HG03103 (cell line): Measurements from ENCODE around the gene NR5A1.

Experiments
- ATAC-seq: cut with Tn5 transposase; IDR thresholded peaks from one replicate; pipeline ENCODE4 v1.9.1; 2021; ENCODE audit warnings: low read depth; ENCODE audit not compliant: unreplicated experiment

NR5A1 gene

GRCh38 chr9:124485201-124485600 is 22.0 kb downstream of the NR5A1 start:
- ATAC-seq = no peak

GRCh38 chr9:124483481-124483880 is 23.7 kb downstream of the NR5A1 start:
- ATAC-seq = no peak

GRCh38 chr9:124482431-124483031 is 24.7 kb downstream of the NR5A1 start:
- no peak for ATAC-seq

GRCh38 chr9:124481115-124481514 is 26.1 kb downstream of the NR5A1 start:
- no peak for ATAC-seq

GRCh38 chr9:124480621-124480981 is 26.6 kb downstream of the NR5A1 start:
- ATAC-seq = no peak

GRCh38 chr9:124479947-124480620 is 27.1 kb downstream of the NR5A1 start:
- ATAC-seq = no peak

GRCh38 chr9:124479371-124479770 is 27.8 kb downstream of the NR5A1 start:
- ATAC-seq = no peak

GRCh38 chr9:124478354-124478753 is 28.8 kb downstream of the NR5A1 start:
- no peak for ATAC-seq

- no peak for ATAC-seq
Measured at GRCh38 chr9:124477648-124478285, 29.4 kb downstream of the NR5A1 start.

- no peak for ATAC-seq
Measured at GRCh38 chr9:124477211-124477647, 30.0 kb downstream of the NR5A1 start.

- no peak for ATAC-seq
Measured at GRCh38 chr9:124475868-124476690, 31.1 kb downstream of the NR5A1 start.

- ATAC-seq = no peak
Measured at GRCh38 chr9:124475158-124475867, 31.9 kb downstream of the NR5A1 start.

- ATAC-seq = no peak
Measured at GRCh38 chr9:124474151-124474550, 33.0 kb downstream of the NR5A1 start.

GRCh38 chr9:124473310-124473709 is 33.9 kb downstream of the NR5A1 start:
- ATAC-seq = no peak

- ATAC-seq = no peak
Measured at GRCh38 chr9:124472770-124473169, 34.4 kb downstream of the NR5A1 start.

- ATAC-seq = no peak
Measured at GRCh38 chr9:124471761-124472160, 35.4 kb downstream of the NR5A1 start.

GRCh38 chr9:124470726-124471125 is 36.5 kb downstream of the NR5A1 start:
- ATAC-seq = no peak

GRCh38 chr9:124470306-124470705 is 36.9 kb downstream of the NR5A1 start:
- ATAC-seq = no peak

GRCh38 chr9:124469011-124469832 is 38.0 kb downstream of the NR5A1 start:
- ATAC-seq = no peak
